ENCODE results near the gene ARID5B.

The ARID5B gene

DNA sequence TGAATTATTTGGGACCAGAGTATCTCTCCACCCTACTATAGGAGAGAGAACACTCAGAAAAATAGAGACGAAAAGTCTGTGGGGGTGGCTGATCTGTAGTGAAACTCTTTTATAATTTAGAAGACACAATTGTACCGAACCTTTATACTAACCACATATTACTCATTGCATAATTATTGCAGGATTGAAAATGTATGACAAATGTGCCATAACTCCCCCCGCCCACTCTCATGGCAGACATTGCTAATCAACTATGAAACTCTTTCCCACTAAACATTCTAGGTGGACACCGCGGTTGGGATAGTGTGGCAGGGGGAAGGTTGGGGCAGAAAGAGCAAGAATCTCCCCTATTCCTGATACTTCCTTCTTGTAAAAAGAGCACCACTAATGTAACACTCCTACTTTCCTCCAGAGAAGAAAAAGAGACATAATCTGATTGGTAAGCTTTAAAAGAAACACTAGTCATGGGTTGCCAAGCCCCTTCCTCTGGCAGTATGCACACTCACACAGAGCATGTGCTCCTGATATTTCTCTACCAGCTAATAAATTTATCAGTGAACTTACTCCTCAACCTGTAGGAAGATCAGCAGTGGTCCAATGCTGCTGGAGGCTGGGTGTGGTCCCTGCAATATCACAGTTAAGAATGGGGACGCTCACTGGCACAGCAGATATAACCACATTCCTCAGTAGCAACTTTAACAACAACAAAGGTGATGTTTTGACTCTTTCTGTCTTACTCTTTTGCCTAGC lies 18.7 kb upstream of the ARID5B start:
- FAIRE-seq, result no peak
- DNase-seq (ENCODE audit: extremely low spot score, insufficient read length, low read depth), result no peak

DNA sequence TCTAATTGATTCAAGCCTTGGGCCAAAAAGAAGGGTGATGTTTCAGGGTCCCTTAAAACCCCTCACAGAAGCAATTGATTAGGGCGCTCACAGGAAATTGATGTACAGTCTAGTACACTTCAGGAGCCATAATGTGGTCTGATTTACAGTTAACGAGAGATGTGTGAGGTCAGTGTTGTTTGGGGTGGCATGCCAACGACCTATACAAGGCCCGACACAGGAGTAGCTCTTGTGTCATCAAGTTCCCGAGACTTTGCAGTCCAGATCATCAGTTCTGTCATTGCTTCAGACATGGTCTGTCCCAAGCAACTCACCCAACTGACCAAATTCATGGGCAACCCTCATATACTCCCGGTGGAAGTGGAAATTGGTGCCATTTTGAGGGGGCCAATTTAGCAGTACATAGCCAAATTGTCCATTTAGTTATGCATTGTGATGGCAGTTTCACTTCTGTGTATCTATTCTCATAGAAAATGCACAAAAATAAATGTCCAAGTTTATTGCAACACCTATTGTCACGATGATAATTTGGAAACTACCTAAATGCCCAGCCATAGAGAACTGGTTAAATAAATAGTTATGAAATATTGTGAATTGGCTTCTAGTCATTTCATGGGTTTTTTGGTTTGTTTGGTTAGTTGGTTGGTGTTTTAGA lies 18.0 kb upstream of the ARID5B start:
- no peak for FAIRE-seq
- DNase-seq (ENCODE audit: extremely low spot score, insufficient read length, low read depth), result no peak

DNA sequence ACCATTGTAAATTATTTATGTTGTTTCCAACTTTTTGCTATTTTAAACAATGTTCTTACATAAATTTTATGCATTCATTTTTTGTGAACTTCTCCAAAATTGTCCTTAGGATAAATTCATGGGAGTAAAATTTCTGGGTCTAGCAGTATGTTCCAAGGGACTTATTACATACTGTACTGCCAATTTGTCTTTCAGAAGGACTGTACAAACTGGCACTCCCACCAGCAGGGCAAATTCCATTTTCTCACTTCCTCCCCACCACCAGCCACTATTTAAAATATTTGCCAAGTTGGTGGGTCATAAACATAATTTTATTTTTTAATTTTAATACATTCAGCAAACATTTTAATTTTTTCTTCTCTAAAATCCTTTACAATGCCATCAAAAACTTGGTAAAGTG lies 13.7 kb upstream of the ARID5B start:
- no peak for FAIRE-seq
- DNase-seq (ENCODE audit: extremely low spot score, insufficient read length, low read depth), result no peak

DNA sequence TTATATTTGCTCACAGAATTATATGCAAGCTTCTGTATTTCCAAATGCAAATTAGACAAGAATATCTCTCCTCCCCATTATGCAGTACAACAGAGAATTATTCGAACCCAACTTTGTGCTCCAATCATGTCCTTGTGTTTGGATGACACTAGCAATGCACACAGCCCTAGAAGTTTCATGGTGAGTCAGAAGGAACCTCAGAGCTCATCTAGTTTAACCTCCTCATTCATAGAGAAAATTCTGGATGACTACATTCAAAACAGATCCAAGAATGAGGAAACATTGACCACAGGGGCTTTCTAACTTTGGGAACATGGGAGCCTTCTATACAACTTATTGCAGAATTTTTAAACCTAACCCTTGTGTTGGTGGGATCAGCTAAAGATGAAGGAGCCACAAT lies 12.8 kb upstream of the ARID5B start:
- FAIRE-seq (no peak), DNase-seq (ENCODE audit: extremely low spot score, insufficient read length, low read depth) (no peak)

DNA sequence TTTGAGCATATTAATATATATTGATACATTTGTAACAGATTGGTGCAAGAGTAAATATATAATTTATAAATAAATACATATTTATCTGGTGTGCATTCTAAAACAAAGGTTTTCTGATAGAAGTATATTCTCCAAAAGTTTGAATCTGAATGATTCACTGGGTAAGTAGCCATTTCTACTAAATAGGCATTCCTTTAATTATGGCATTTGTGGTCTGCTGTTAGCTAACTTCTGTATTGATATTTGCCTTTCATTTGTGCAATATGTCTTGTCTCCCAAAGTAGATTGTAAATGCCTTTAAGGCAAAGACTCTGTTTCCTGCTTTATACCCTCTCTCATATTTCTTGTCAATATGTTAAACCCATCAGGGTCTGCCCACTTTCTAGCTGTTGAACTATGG lies 11.1 kb upstream of the ARID5B start:
- FAIRE-seq (no peak), DNase-seq (ENCODE audit: extremely low spot score, insufficient read length, low read depth) (no peak)

DNA sequence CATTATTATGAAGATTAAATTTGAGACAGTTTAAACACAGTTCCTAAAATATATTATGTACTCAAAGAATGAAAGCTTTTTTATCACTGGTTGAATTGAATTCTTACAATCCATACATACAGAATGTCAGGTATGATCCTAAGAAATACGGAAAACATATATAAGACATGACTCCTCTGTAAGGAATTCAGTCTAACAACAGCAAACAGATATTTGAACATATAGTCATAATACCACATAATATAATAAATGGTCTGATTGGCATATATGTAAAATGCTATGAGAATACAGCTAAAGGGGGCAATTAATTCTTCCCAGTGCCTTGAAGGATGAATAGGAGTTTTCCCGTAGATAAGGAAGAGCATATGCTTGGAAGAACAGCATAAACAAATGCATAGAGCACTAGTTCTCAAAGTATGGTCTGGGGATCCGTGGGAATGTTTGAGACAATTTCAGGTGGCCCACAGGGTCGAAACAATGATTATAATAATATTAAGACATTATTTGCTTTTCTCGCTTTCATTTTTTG lies 10.6 kb upstream of the ARID5B start:
- no peak for DNase-seq (ENCODE audit: extremely low spot score, insufficient read length, low read depth)
- no peak for FAIRE-seq

DNA sequence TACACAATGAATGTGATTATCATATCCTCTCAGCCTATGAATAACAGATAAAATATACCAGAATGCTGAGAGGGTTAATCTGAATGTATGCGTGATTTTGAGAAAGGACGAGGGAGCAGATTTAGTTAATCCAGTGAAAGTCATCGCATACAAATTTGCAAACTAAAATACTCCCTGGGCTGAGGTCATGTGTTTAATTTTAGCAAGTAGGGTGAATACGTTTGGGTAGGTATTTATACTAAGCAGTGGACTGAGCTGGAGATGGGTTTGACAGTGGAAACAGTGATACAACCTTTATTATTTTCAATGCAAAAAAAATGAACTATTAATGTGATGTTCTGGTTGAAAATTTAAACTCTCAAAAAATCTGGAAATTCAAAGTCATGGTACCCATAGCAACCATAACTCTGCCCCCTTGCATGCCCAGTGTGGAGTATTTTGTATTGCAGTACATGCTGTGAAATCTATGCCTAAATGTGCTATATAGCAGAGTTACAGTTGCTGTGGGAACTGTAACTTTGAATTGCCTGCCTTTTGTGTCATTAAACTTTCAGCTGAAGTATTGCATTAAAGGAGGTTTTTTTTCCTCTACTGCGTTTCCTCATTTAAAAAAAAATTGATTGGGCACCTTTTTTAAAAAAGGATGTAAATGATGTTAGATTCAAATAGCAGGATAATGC lies 9.5 kb upstream of the ARID5B start:
- no peak for FAIRE-seq

DNA sequence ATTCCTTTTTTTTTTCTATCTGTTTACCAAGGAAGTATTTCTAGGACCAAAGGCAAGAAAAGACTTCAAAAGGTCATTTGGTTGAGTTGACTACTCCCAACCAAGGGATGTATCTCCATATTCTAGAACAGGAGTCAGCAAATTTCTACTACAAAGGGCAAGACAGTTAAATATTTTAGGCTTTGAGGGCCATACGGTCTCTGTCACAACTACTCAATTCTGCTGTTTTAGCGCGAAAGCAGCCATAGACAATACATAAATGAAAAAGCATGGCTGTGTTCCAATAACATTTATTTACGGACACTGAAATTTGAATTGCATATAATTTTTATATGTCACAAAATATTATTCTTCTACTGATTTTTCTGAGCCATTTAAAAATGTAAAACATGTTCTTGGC lies 8.5 kb upstream of the ARID5B start:
- no peak for DNase-seq (ENCODE audit: extremely low spot score, insufficient read length, low read depth)
- no peak for FAIRE-seq

More for the DNA sequence above, 9.5 kb upstream of the ARID5B start:
- no peak for DNase-seq (ENCODE audit: extremely low spot score, insufficient read length, low read depth)

DNA sequence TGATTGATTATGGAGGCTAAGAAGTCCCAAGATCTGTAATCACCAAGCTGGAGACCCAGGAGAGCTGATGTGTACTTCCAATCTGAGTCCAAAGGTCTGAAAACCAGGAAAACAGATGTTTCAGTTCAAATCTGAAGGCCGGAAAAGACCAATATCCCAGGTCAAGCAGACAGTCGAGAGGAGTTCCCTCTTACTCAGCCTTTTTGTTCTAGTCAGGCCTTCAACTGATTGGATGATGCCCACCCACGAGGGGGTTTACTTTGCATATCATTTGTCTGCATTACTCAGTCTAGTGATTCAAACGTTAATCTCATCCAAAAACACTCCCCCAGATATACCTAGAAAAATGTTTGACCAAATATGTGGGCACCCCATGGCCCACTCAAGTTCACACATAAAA lies 7.4 kb upstream of the ARID5B start:
- FAIRE-seq (no peak), DNase-seq (ENCODE audit: extremely low spot score, insufficient read length, low read depth) (no peak)

DNA sequence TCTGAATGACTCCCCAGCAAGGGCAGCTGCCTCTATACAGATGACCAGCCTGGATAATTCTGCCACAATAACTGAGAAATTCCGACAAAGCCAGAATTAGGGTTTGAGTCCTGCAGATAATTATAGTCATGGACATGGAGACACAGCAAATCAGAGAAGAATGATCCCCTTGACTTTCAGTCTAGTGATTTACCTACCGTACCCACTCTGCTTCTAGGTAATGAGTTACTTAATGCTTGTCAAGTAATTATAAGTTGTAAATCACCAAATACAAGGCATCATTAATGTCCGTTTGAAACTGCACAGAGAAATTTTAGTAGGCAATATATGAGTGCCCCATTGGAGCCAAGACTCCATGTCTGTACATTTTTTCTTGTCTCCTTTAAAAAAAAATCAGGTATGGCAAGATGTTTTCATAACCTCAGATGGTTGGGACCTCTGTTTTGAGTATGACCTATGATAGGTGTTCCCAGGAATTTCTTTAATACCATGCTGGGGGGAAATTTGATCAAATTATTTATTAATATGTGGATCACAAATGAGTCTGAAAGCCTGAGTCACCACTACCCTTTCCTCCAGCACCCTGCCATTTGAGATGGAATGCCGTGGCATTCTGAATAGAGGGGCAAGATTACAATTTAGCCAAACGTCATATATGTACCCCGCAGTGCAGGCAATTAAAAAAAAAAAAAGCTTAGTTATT lies 5.5 kb upstream of the ARID5B start:
- FAIRE-seq (no peak), DNase-seq (ENCODE audit: extremely low spot score, insufficient read length, low read depth) (no peak)

DNA sequence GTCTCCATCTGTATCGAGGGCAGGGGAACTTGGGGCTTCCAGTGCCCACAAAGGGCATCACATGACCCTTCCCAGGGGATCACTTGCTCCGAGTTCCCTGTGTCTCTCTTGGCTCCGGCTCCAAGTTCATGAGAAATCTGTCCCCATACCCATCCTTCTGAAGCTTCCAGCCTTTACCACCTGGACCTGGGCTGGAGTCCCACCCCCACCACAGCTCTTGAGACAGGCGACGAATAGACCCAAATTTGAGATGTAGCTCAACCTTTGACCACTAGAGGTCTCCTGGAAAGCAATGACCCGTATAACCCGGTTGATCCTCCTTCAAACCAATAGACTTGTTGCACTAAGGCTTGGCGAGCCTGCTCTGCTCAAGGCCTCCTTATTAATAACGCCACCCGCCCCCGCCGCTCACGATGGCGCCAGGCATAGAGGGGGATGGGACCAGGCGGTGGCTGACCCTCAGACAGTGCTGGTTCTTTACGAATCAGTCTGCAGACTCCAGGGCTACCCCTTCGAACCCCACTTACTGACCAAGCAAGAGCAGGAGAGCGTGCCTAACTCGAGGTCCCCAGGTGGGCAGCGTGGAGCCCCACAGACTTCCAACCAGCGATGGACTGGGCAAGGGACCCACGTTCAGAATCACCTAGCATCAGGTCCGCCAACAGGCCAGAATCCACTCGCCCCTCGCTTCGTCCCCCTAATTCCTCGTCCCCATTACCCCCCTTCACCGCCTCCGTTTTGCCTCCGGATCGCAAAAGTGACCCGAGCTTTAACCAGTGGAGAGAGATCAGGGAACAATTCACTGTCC lies 4.4 kb upstream of the ARID5B start:
- FAIRE-seq, result peak; percentile 94

DNA sequence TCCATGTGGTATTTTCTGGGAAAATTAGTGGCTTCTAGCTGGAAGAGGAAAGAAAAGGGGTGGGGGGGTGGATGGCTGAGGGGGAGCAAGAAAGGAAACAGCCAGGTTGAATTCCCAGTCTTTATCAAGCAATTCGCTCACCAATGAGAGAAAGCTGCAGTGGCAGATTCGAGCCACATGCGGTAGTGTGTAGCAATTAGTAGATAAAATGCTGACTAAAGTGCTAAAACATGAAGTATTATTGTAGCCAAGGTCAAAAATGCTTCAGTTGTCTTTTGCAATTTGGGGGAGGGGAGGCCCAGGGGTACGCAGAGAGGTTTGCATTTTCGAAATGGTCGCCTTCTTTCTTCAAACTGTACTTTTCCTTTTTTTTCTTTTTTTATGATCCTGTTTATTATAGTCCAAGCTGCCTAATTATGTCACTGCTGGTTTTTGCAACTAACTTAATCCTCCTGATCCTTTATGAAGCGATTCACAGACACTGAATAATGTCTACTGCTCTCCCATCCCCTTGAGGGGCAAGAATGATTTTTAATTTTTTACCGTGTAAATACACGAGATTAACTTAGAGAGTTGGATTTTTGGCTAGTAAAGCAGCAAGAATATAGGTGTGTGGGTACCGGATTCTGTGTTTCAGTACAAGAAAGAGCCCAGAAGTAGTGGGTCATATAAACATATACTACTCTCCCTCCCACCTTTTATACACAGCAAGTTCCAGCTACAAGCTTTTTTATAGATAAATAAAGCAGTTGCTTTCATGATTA lies 3.6 kb upstream of the ARID5B start:
- FAIRE-seq (no peak), DNase-seq (ENCODE audit: extremely low spot score, insufficient read length, low read depth) (no peak)

More for the DNA sequence above, 4.4 kb upstream of the ARID5B start:
- peak; percentile 72 for DNase-seq (ENCODE audit: extremely low spot score, insufficient read length, low read depth)

DNA sequence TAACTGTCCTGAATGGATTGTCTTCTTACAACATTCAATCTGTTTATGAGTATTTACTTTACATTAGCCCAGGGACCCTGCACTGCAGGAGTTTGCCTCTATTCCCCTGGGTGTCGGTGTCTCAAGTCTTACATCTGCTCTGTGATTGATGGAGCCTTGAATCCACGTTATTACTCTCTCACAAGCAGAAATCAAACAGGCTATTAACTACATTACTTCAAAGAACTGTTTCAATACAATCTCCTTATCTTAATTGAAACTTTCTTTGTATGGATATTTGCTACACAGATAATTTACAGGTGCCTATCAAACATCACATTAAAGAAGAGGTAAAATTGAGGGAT lies 3.1 kb upstream of the ARID5B start:
- FAIRE-seq, result no peak
- DNase-seq (ENCODE audit: extremely low spot score, insufficient read length, low read depth), result no peak

DNA sequence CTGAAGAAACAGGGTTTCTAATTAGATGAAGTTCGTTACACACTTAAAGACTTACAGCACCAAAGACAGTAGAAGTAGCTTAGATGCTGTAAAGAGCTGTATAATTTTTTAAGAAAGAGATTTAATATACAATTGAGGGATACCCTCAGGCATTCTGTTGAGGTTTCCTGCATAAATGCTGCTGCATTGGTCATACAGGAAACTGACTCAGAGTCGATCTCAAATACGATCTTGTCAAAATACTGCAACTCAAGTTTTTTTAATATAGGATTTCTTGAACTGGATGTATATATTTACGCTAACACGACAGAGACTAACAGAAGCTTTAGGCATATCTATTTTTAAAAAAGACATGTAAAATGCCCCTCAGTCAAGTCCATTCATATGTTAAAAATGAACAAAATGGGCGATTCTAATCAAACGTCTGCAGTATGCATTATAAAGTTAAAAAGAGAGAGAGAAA lies 2.4 kb upstream of the ARID5B start:
- DNase-seq (ENCODE audit: extremely low spot score, insufficient read length, low read depth) (no peak), FAIRE-seq (peak; percentile 69)

DNA sequence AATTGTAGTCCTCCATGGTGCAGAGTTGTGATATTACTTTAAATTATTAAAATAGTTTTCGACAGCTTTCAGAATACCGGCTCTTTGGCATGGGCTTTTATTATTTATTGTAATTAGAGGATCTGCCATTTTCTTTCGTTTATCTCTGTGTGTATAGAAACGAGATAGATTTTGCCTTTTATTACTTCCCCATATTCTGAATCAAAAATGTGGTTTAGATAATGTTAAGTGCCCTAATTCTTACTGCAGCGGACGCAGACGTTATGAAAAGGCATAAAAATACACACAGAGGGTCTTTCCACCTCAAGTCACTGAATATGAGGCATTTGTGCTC lies 1.9 kb upstream of the ARID5B start:
- DNase-seq (ENCODE audit: extremely low spot score, insufficient read length, low read depth), result no peak
- no peak for FAIRE-seq

DNA sequence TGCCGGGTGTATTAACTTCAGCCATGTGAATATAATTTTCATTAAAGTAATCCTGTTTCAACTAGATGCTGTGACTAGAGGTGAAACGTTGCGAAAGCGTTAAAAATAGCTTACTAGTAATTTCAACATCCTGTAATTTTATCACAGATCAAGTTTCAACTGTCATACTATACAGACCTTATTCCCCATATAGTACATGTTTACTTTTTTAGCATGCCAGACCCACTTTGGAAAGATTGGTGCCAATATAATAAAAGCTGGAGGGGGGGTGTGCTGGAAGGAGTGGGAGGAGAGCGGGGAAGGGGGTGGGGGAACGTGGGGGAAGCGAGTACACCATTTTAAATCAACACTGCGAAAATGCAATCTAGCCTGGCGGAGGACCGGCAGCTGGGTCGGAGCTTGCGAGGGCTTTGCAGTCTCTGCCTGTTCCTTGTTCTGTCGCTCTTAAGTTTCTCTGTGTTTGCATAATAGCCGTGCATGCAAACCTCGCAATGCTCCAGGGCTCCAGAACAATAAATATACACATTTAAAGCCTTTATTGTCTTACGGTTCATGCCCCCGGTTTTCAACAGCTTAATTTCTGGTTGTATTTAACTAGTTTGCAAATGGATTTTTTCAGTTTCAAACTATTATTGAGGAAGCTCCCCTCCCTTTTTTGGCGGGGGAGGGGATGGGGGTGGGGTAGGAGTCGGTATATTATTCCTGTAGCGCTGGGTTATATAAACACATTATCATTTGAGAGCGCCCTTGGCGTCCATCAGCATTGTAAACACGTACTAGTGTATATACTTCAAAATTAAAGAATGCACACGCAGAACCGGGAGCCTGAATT lies 1.3 kb upstream of the ARID5B start:
- DNase-seq (ENCODE audit: extremely low spot score, insufficient read length, low read depth) (peak; percentile 15), FAIRE-seq (peak; percentile 87)

DNA sequence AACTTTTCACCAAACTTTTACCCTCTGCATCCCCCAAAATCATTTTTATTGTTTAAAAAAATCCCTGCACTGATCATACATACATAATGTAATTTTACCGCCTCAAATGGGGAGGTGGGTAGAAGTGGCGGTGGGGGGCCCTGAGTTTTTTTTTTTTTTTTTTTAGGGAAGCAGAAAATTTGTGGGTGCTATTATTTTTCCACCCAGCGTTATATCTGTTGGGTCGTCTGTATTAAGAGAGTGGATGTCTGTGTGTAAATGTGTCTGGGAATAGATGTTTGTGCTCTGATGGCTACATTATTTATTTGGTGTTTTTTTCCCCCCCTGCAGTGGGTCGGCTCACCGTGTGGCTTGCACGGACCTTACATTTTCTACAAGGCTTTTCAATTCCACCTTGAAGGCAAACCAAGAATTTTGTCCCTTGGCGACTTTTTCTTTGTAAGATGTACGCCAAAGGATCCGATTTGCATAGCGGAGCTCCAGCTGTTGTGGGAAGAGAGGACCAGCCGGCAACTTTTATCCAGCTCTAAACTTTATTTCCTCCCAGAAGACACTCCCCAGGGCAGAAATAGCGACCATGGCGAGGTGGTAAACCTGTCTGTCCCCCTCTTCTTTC lies 438 bp downstream of the ARID5B start:
- no peak for FAIRE-seq
- no peak for DNase-seq (ENCODE audit: extremely low spot score, insufficient read length, low read depth)
